Right lung (tissue), 5 donors: ENCODE results near the gene KLK5. TPM values are rescaled to one million over a fixed set of nuclear protein-coding genes. Genes with fewer than 3 reads are reported as not detected.
A peak's percentile ranks its signal among the peaks of the same experiment; 100 is the strongest.
"Not testable (repeated sequence)": the region's sequence is repeated elsewhere in the genome, so short reads cannot be mapped to it uniquely, and the experiment has no call there.

ENCODE experiments used
- DNase-seq, 2 donors: peaks; one replicate each; pipeline ENCODE4 v3.0.0-alpha.2; 2013
- polyA plus RNA-seq, 5 donors: library from polyadenylated mRNA; unstranded; fragments of 120-200 nt; gene quantifications; one replicate each; pipeline versions ENCODE4 v1.2.1 to v1.2.3, GENCODE V29; 2013; ENCODE audit warnings: inconsistent platforms in 1 of 5, low replicate concordance in 1 of 5; ENCODE audit not compliant: insufficient read length in 5 of 5, insufficient read depth in 1 of 5

The KLK5 gene
- polyA plus RNA-seq, 5 donors, result 0.18 to 0.93 (median 0.56) TPM

GRCh38 chr19:50922317-50922853, 30.5 kb downstream of the KLK5 start:
- DNase-seq, result peak; percentile 38 to 48

GRCh38 chr19:50921426-50922316, 31.2 kb downstream of the KLK5 start:
- no peak for DNase-seq

GRCh38 chr19:50916069-50916468, 36.8 kb downstream of the KLK5 start:
- DNase-seq, result no peak

GRCh38 chr19:50912727-50913716, 39.8 kb downstream of the KLK5 start:
- DNase-seq, result no peak

GRCh38 chr19:50912102-50912599, 40.7 kb downstream of the KLK5 start:
- no peak for DNase-seq

- DNase-seq, result no peak
Measured at GRCh38 chr19:50911206-50912101, 41.4 kb downstream of the KLK5 start, which contains the start of gene KLK4. Gene KLK4, minus strand, starts transcription at chr19:50911395. Its CDS starts 657 bp downstream, at chr19:50910738.

- DNase-seq, result no peak
Measured at GRCh38 chr19:50910722-50911121, 42.1 kb downstream of the KLK5 start.

GRCh38 chr19:50909240-50910070, 43.4 kb downstream of the KLK5 start:
- DNase-seq, result no peak

- DNase-seq, result no peak
Measured at GRCh38 chr19:50908336-50908735, 44.5 kb downstream of the KLK5 start.

GRCh38 chr19:50906217-50906616, 46.6 kb downstream of the KLK5 start:
- no peak for DNase-seq

GRCh38 chr19:50902640-50903039, 50.2 kb downstream of the KLK5 start:
- DNase-seq, result no peak

- no peak for DNase-seq
Measured at GRCh38 chr19:50899569-50899968, 53.3 kb downstream of the KLK5 start.

GRCh38 chr19:50898018-50898417, 54.8 kb downstream of the KLK5 start:
- DNase-seq, result no peak

- DNase-seq, result no peak
Measured at GRCh38 chr19:50897612-50898011, 55.2 kb downstream of the KLK5 start.

GRCh38 chr19:50897191-50897607, 55.6 kb downstream of the KLK5 start:
- DNase-seq, result no peak

GRCh38 chr19:50896591-50897190, 56.1 kb downstream of the KLK5 start:
- DNase-seq, result no peak

- not testable (repeated sequence) for DNase-seq
Measured at GRCh38 chr19:50896089-50896590, 56.7 kb downstream of the KLK5 start.

GRCh38 chr19:50894478-50895356, 58.1 kb downstream of the KLK5 start:
- DNase-seq, result no peak
